Measurements from ENCODE around the gene NIM1K. TPM values are rescaled to one million over a fixed set of nuclear protein-coding genes. Genes with fewer than 3 reads are reported as not detected.
A peak's percentile ranks its signal among the peaks of the same experiment; 100 is the strongest.

Gene NIM1K
- total RNA-seq, 4 donors from 2014 or later, result not detected

DNA sequence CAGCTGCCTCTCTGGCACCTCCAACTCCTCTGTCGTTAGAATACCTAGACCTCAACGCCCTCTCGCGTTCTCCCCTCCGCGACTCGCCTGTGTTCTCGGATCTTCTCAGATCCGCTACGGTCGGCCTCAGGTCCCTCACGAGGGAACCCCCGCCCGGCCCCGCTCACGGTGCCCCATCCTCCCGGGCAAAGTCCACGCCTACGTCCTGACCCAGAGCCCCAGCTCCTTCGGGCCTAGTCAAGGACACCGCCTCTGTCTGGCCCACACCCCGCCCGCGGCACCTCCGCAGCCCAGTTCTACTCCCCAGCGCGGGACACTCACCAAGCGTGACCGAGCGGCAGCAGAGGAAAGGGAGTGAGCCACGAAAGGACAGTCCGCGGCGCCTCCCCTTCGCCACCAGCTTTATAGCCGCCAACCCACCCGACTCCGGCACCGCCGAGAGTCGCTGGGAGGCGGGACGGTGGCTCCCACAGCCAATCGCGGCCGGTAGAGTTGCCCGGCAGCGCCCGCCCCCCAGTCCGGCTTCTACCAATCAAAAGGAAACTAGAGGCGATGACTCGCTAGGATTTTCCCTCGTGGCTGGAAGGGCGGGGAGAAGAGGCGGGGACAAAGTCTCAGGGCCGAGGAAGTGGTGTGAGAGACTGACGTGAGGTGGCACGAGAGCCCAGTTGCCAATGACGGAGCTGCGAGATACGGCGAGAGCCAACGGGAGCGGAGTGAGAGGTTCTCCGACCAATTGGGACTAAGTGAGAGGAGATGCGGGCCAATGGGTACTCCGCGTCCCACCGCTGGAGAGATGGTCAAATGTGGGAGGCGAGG is 121.2 kb downstream of the NIM1K start, which contains the start of gene HMGCS1:
TSS of gene HMGCS1 (minus strand) at position 378 of the 819 bp plus-strand sequence. CDS start 14,447 bp downstream, outside the sequence.
- DNase-seq, result peak; percentile 96 to 99 (median 99)
- peak within 1 kb of the TSS; percentile 94 to 96 (median 95) for H3K27ac ChIP-seq
- H3K27me3 ChIP-seq, result no peaks in the 10 kb centered on the region
- peak within 1 kb of the TSS; percentile 83 to 89 (median 84) for H3K4me3 ChIP-seq
- H3K9me3 ChIP-seq, result no peaks in the 10 kb centered on the region
- no peaks in the 10 kb centered on the region for H3K36me3 ChIP-seq
- H3K4me1 ChIP-seq, result peaks cover 0 to 22% (median 0%) of the 10 kb centered on the region in 4 donors
- TF ChIP-seq, protein P1, sequence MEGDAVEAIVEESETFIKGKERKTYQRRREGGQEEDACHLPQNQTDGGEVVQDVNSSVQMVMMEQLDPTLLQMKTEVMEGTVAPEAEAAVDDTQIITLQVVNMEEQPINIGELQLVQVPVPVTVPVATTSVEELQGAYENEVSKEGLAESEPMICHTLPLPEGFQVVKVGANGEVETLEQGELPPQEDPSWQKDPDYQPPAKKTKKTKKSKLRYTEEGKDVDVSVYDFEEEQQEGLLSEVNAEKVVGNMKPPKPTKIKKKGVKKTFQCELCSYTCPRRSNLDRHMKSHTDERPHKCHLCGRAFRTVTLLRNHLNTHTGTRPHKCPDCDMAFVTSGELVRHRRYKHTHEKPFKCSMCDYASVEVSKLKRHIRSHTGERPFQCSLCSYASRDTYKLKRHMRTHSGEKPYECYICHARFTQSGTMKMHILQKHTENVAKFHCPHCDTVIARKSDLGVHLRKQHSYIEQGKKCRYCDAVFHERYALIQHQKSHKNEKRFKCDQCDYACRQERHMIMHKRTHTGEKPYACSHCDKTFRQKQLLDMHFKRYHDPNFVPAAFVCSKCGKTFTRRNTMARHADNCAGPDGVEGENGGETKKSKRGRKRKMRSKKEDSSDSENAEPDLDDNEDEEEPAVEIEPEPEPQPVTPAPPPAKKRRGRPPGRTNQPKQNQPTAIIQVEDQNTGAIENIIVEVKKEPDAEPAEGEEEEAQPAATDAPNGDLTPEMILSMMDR (IDR thresholded peaks at IDR 0.05), result no peak
- peak; percentile 97 to 98 for TF ChIP-seq POLR2A (IDR thresholded peaks at IDR 0.05)

DNA sequence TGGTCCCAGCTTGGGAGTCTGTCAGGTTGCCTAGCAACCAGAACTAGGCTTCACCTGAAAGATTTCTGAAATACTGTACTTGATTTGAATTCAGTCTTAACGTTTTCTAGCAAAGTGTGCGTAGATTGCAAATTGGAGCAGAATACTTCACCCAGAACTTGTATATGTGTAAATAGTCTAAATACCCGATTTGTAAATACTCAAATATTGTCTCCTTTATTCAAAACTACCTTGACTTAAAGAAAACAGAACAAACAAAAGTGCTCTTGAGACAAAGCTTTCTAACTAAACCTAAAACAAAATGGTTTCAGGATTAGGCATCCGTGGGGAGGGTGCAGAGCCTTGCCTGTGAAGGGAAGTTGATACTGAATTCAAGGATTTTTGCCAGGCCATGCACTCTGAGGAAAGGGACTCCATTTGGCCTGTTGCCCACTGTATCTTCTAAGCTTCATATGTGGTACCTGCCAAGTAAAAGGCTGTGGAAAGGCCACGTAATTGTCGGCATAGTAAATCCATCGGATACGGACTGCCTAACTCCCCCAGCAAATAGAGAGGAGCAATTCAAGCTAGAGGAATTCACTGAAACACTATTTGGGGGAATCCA is 121.9 kb downstream of the NIM1K start:
- no peaks in the 10 kb centered on the region for H3K9me3 ChIP-seq
- no peaks in the 10 kb centered on the region for H3K36me3 ChIP-seq
- peak overlapping the region; percentile 62 to 96 (median 94) for H3K27ac ChIP-seq
- H3K27me3 ChIP-seq, result no peaks in the 10 kb centered on the region
- DNase-seq, result no peak
- peak overlapping the region; percentile 54 to 89 (median 84) for H3K4me3 ChIP-seq
- TF ChIP-seq, protein P1 (IDR thresholded peaks at IDR 0.05), result no peak
- TF ChIP-seq POLR2A (IDR thresholded peaks at IDR 0.05), result no peak
- H3K4me1 ChIP-seq, result peaks cover 0 to 22% (median 0%) of the 10 kb centered on the region in 4 donors

DNA sequence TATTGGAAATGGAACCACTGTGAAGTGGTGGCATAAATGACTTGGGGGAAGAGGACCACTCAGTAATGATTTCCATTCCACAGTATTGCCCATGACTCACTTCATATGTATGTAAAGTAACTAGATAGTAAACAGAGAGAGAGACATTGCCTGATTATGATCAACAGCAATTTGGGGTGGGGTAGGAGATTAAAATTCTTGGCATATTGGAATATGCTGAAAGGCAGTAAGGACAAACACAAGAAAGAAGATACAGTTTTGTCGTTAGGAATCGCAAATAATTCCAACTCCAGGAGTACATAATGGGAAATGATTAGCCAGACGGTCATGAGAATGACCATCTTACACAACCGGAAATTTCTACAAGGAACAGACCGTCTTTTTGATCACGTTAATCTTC is 122.7 kb downstream of the NIM1K start:
- peaks cover 0 to 22% (median 0%) of the 10 kb centered on the region in 4 donors for H3K4me1 ChIP-seq
- no peak for TF ChIP-seq POLR2A (IDR thresholded peaks at IDR 0.05)
- TF ChIP-seq, protein P1 (IDR thresholded peaks at IDR 0.05), result no peak
- H3K27ac ChIP-seq, result no peak overlapping the region
- H3K36me3 ChIP-seq, result no peaks in the 10 kb centered on the region
- H3K9me3 ChIP-seq, result no peaks in the 10 kb centered on the region
- H3K4me3 ChIP-seq, result no peak overlapping the region
- H3K27me3 ChIP-seq, result no peaks in the 10 kb centered on the region
- DNase-seq, result no peak

DNA sequence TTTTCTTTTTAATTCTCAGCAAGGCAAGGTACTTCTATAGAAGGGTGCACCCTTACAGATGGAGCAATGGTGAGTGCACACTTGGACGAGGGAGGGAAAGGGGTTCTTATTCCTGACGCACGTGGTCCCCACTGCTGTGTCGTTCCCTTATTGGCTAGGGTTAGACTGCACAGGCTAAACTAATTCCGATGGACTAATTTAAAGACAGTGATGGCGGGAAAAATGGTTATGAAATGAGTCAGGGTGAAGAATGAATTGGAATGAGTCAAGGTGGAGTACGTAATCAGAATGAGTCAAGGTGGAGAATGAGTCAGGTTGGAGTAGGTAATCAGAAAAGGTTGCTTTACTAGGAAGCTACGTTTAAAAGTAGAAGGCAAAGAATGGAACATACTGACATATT is 123.2 kb downstream of the NIM1K start:
- no peaks in the 10 kb centered on the region for H3K9me3 ChIP-seq
- TF ChIP-seq POLR2A (IDR thresholded peaks at IDR 0.05), result no peak
- TF ChIP-seq, protein P1 (IDR thresholded peaks at IDR 0.05), result no peak
- peaks cover 0 to 17% (median 0%) of the 10 kb centered on the region in 4 donors for H3K4me1 ChIP-seq
- H3K4me3 ChIP-seq, result no peak overlapping the region
- no peaks in the 10 kb centered on the region for H3K27me3 ChIP-seq
- no peaks in the 10 kb centered on the region for H3K36me3 ChIP-seq
- H3K27ac ChIP-seq, result no peak overlapping the region
- no peak for DNase-seq

DNA sequence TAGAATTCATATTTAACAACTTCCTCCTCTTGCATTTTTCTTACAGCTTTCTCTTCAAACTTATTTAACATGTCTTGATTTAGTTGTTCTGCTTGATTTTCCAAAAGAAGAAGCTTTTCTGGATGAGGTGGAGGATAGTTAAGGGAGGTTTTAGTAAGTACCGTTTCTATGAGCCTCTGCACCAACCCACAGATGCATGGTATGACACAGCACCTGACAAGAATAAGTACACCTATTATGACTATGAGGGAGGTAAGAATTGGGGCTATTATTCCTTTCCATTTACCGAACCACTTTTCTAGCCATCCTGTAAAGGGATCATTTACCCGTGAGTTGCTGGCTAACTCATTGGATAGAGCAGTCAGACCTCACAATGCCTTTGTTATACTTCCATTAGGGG is 123.7 kb downstream of the NIM1K start:
- Histone ChIP-seq H3K36me3 (no peaks in the 10 kb centered on the region), H3K27me3 (no peaks in the 10 kb centered on the region), H3K27ac (no peak overlapping the region), H3K4me1 (peaks cover 0 to 14% (median 0%) of the 10 kb centered on the region in 4 donors), H3K9me3 (no peaks in the 10 kb centered on the region), H3K4me3 (no peak overlapping the region)
- no peak for DNase-seq
- TF ChIP-seq, protein P1 (IDR thresholded peaks at IDR 0.05), result no peak
- no peak for TF ChIP-seq POLR2A (IDR thresholded peaks at IDR 0.05)

All from Peyer's patch (tissue), 4 donors.